Measurements from ENCODE around the gene CDH9. TPM values are rescaled to one million over a fixed set of nuclear protein-coding genes. Genes with fewer than 3 reads are reported as not detected.

The CDH9 gene
- total and polyA plus RNA-seq, 2 donors (not counting 1 experiment from before 2014, with no cell fraction given) = not detected

- POLR2A ChIA-PET = no interaction called here
- no peaks in the 10 kb centered on the region for H4K20me1 ChIP-seq (ENCODE audit: control insufficient read depth, insufficient read depth, low read length, poor library complexity, severe bottlenecking)
- H3K4me1 ChIP-seq (ENCODE audit: control insufficient read depth in 2 of 2, insufficient read depth in 2 of 2, low read length in 2 of 2) = no peaks in the 10 kb centered on the region
- intact Hi-C loops (cut with micrococcal nuclease) = no loop called here
- H3K9ac ChIP-seq (ENCODE audit: low read length) = no peak overlapping the region
- peaks cover 2% of the 10 kb centered on the region for H3K9me3 Mint-ChIP-seq (ENCODE audit: insufficient read depth)
- H3K4me2 ChIP-seq (replicated peaks; ENCODE audit: low read depth, low read length, poor library complexity, severe bottlenecking) = no peak overlapping the region
- H2AFZ ChIP-seq (ENCODE audit: insufficient read depth, low read depth, low read length, poor library complexity, severe bottlenecking) = no peak overlapping the region
- ATAC-seq (ENCODE audit: low read depth) (no peak), DNase-seq (no peak)
- no peak overlapping the region for H3K4me3 Mint-ChIP-seq
- WGBS (ENCODE audit: insufficient coverage) = 92% methylated on average over 13 of the region's 14 CpGs
- no peaks in the 10 kb centered on the region for H3K27me3 ChIP-seq (replicated peaks in 1 of 4; ENCODE audit: control extremely low read depth in 1 of 4, control insufficient read depth in 3 of 4, insufficient read depth in 4 of 4, low read length in 3 of 4)
- no peaks in the 10 kb centered on the region for H3K79me2 ChIP-seq (ENCODE audit: control insufficient read depth, insufficient read depth, low read length)
- no peak overlapping the region for H3K27ac ChIP-seq (ENCODE audit: low read length in 2 of 2)
- no peaks in the 10 kb centered on the region for H3K27me3 Mint-ChIP-seq
- H3K36me3 ChIP-seq (replicated peaks in 1 of 2; ENCODE audit: control extremely low read depth in 1 of 2, control insufficient read depth in 1 of 2, extremely low read depth in 1 of 2, insufficient read depth in 2 of 2, low read length in 1 of 2) = no peaks in the 10 kb centered on the region
- TF ChIP-seq EZH2 (IDR thresholded peaks at IDR 0.05; ENCODE audit: borderline replicate concordance, insufficient read depth, low read depth, low read length, poor library complexity, severe bottlenecking) = no peak
- no peak for TF ChIP-seq CTCF (IDR thresholded peaks at IDR 0.05)
- CTCF ChIA-PET = no interaction called here
- peaks cover 0 to 3% (median 0%) of the 10 kb centered on the region in 3 donors for H3K9me3 ChIP-seq (ENCODE audit: control extremely low read depth in 1 of 3, control insufficient read depth in 2 of 3, insufficient read depth in 1 of 3, low read length in 2 of 3)
- H3K4me1 Mint-ChIP-seq = no peaks in the 10 kb centered on the region
- H3K4me3 ChIP-seq (ENCODE audit: control extremely low read depth in 1 of 5, extremely low read depth in 1 of 5, insufficient read depth in 1 of 5, low read depth in 2 of 5, low read length in 4 of 5) = no peak overlapping the region
- H3K27ac Mint-ChIP-seq = no peak overlapping the region
Measured at GRCh38 chr5:26847041-26847736, 191.2 kb downstream of the CDH9 start.

- no peak for ATAC-seq (ENCODE audit: low read depth)
- CTCF ChIA-PET = no interaction called here
- no CpG with 5 or more reads among the region's 2 CpGs for WGBS (ENCODE audit: insufficient coverage)
Measured at GRCh38 chr5:26843677-26844076, 194.7 kb downstream of the CDH9 start.

More at GRCh38 chr5:26843677-26844076, 194.7 kb downstream of the CDH9 start:
- no peaks in the 10 kb centered on the region for H3K27me3 Mint-ChIP-seq
- DNase-seq = no peak
- H3K4me1 ChIP-seq (ENCODE audit: control insufficient read depth in 2 of 2, insufficient read depth in 2 of 2, low read length in 2 of 2) = no peaks in the 10 kb centered on the region
- POLR2A ChIA-PET = no interaction called here
- H3K4me2 ChIP-seq (replicated peaks; ENCODE audit: low read depth, low read length, poor library complexity, severe bottlenecking) = no peak overlapping the region
- no peak overlapping the region for H3K27ac Mint-ChIP-seq
- no peak overlapping the region for H3K4me3 Mint-ChIP-seq
- intact Hi-C loops (cut with micrococcal nuclease) = no loop called here
- no peak overlapping the region for H3K4me3 ChIP-seq (ENCODE audit: control extremely low read depth in 1 of 5, extremely low read depth in 1 of 5, insufficient read depth in 1 of 5, low read depth in 2 of 5, low read length in 4 of 5)
- no peak overlapping the region for H3K27ac ChIP-seq (ENCODE audit: low read length in 2 of 2)
- H3K4me1 Mint-ChIP-seq = no peaks in the 10 kb centered on the region
- TF ChIP-seq EZH2 (IDR thresholded peaks at IDR 0.05; ENCODE audit: borderline replicate concordance, insufficient read depth, low read depth, low read length, poor library complexity, severe bottlenecking) = no peak
- TF ChIP-seq CTCF (IDR thresholded peaks at IDR 0.05) = no peak
- H2AFZ ChIP-seq (ENCODE audit: insufficient read depth, low read depth, low read length, poor library complexity, severe bottlenecking) = no peak overlapping the region
- no peak overlapping the region for H3K9ac ChIP-seq (ENCODE audit: low read length)
- no peaks in the 10 kb centered on the region for H3K36me3 ChIP-seq (replicated peaks in 1 of 2; ENCODE audit: control extremely low read depth in 1 of 2, control insufficient read depth in 1 of 2, extremely low read depth in 1 of 2, insufficient read depth in 2 of 2, low read length in 1 of 2)
- no peaks in the 10 kb centered on the region for H4K20me1 ChIP-seq (ENCODE audit: control insufficient read depth, insufficient read depth, low read length, poor library complexity, severe bottlenecking)
- no peaks in the 10 kb centered on the region for H3K79me2 ChIP-seq (ENCODE audit: control insufficient read depth, insufficient read depth, low read length)
- peaks cover 0 to 8% (median 0%) of the 10 kb centered on the region in 3 donors for H3K9me3 ChIP-seq (ENCODE audit: control extremely low read depth in 1 of 3, control insufficient read depth in 2 of 3, insufficient read depth in 1 of 3, low read length in 2 of 3)
- H3K27me3 ChIP-seq (replicated peaks in 1 of 4; ENCODE audit: control extremely low read depth in 1 of 4, control insufficient read depth in 3 of 4, insufficient read depth in 4 of 4, low read length in 3 of 4) = no peaks in the 10 kb centered on the region
- peaks cover 3% of the 10 kb centered on the region for H3K9me3 Mint-ChIP-seq (ENCODE audit: insufficient read depth)
